ENCODE measurements around the gene NT5C3B.
A peak's percentile ranks its signal among the peaks of the same experiment; 100 is the strongest.

Gene NT5C3B

GRCh38 chr17:41823141-41823524 lies 12.9 kb downstream of the NT5C3B start:
- TF ChIP-seq, protein P1, sequence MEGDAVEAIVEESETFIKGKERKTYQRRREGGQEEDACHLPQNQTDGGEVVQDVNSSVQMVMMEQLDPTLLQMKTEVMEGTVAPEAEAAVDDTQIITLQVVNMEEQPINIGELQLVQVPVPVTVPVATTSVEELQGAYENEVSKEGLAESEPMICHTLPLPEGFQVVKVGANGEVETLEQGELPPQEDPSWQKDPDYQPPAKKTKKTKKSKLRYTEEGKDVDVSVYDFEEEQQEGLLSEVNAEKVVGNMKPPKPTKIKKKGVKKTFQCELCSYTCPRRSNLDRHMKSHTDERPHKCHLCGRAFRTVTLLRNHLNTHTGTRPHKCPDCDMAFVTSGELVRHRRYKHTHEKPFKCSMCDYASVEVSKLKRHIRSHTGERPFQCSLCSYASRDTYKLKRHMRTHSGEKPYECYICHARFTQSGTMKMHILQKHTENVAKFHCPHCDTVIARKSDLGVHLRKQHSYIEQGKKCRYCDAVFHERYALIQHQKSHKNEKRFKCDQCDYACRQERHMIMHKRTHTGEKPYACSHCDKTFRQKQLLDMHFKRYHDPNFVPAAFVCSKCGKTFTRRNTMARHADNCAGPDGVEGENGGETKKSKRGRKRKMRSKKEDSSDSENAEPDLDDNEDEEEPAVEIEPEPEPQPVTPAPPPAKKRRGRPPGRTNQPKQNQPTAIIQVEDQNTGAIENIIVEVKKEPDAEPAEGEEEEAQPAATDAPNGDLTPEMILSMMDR (conservative IDR thresholded peaks at IDR 0.05; ENCODE audit: low read depth, low read length) = no peak
- no peak for DNase-seq (ENCODE audit: low read depth)
- H3K4me3 ChIP-seq (ENCODE audit: low read length) = no peak overlapping the region

DNA sequence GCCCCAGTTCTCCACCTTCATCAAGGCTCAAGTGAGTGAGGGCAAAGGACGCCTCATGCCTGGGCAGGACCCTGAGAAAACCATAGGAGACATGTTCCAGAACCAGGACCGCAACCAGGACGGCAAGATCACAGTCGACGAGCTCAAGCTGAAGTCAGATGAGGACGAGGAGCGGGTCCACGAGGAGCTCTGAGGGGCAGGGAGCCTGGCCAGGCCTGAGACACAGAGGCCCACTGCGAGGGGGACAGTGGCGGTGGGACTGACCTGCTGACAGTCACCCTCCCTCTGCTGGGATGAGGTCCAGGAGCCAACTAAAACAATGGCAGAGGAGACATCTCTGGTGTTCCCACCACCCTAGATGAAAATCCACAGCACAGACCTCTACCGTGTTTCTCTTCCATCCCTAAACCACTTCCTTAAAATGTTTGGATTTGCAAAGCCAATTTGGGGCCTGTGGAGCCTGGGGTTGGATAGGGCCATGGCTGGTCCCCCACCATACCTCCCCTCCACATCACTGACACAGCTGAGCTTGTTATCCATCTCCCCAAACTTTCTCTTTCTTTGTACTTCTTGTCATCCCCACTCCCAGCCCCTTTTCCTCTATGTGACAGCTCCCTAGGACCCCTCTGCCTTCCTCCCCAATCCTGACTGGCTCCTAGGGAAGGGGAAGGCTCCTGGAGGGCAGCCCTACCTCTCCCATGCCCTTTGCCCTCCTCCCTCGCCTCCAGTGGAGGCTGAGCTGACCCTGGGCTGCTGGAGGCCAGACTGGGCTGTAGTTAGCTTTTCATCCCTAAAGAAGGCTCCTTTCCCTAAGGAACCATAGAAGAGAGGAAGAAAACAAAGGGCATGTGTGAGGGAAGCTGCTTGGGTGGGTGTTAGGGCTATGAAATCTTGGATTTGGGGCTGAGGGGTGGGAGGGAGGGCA lies 13.6 kb downstream of the NT5C3B start:
- TF ChIP-seq, protein P1 (conservative IDR thresholded peaks at IDR 0.05; ENCODE audit: low read depth, low read length) = no peak
- no peak overlapping the region for H3K4me3 ChIP-seq (ENCODE audit: low read length)
- DNase-seq (ENCODE audit: low read depth) = no peak

DNA sequence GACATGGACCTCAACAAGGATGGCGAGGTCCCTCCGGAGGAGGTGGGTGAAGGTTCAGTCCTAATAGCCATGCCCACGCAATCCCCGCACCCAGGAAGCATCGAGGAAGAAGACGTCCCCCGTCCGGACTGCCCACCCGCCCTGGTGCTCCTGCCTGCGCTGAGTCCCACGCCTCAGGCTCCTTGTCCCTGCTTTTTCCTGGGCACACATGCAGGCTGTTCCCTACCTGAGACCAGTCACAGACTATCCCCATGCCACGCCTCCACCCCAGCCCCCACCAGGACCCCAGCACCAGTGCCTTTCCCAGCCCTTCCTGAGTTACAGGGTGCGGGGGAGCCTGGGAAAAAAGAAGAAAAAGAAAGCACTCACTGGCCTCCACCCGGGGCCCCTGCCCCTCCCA lies 14.3 kb downstream of the NT5C3B start:
- no peak for DNase-seq (ENCODE audit: low read depth)
- H3K4me3 ChIP-seq (ENCODE audit: low read length) = no peak overlapping the region
- TF ChIP-seq, protein P1 (conservative IDR thresholded peaks at IDR 0.05; ENCODE audit: low read depth, low read length) = no peak

- DNase-seq (ENCODE audit: low read depth) = no peak
- TF ChIP-seq, protein P1 (conservative IDR thresholded peaks at IDR 0.05; ENCODE audit: low read depth, low read length) = no peak
- H3K4me3 ChIP-seq (ENCODE audit: low read length) = no peak overlapping the region
These were observed 18.0 kb downstream of the NT5C3B start for GRCh38 chr17:41818024-41818423.

GRCh38 chr17:41816637-41817320 lies 19.3 kb downstream of the NT5C3B start:
- no peak for DNase-seq (ENCODE audit: low read depth)
- TF ChIP-seq, protein P1 (conservative IDR thresholded peaks at IDR 0.05; ENCODE audit: low read depth, low read length) = no peak
- no peak overlapping the region for H3K4me3 ChIP-seq (ENCODE audit: low read length)

DNA sequence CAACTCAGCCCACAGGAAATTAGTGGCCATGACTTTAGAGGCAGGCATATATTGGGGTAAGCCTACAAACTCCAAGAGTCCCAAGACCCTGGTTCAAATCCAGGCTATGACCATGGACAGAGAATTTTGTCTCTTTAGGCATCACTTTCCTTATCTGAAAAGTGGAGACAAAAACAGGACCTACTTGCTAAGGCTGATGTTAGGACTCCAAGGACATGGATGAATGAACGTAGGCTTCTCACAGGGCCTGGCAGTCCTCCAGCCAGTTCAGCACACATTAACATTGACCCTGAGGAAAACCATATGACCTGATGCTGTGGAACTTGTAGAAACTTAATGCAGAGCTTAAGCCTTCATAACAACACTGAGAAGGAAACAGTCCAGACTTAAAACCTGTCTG lies 21.8 kb downstream of the NT5C3B start:
- peak overlapping the region; percentile 63 for H3K4me3 ChIP-seq (ENCODE audit: low read length)
- TF ChIP-seq, protein P1 (conservative IDR thresholded peaks at IDR 0.05; ENCODE audit: low read depth, low read length) = no peak
- DNase-seq (ENCODE audit: low read depth) = peak; percentile 47

All from retinal pigment epithelial cell (primary cell).